CD4-positive, alpha-beta T cell treated with Interleukin-21 for 1 hour (primary cell): ENCODE results near the gene HNRNPD.
"Not testable (repeated sequence)": the region's sequence is repeated elsewhere in the genome, so short reads cannot be mapped to it uniquely, and the experiment has no call there.

Experiments used
- DNase-seq: peaks from one replicate; pipeline ENCODE4 v3.0.0-alpha.2; 2020

HNRNPD gene

GRCh38 chr4:82372517-82373485, 990 bp downstream of the HNRNPD start:
- DNase-seq = peak; percentile 77

GRCh38 chr4:82371497-82371896, 2.3 kb downstream of the HNRNPD start:
- DNase-seq = peak; percentile 19

- DNase-seq = peak; percentile 20
Observed at GRCh38 chr4:82367438-82368097, 6.2 kb downstream of the HNRNPD start.

- DNase-seq = not testable (repeated sequence)
Observed at GRCh38 chr4:82366431-82366830, 7.4 kb downstream of the HNRNPD start.

- no peak for DNase-seq
Observed at GRCh38 chr4:82363896-82364487, 9.8 kb downstream of the HNRNPD start.

GRCh38 chr4:82362565-82362964, 11.2 kb downstream of the HNRNPD start:
- DNase-seq = no peak

- peak; percentile 58 for DNase-seq
Observed at GRCh38 chr4:82360298-82361177, 13.3 kb downstream of the HNRNPD start.

GRCh38 chr4:82358847-82359246, 14.9 kb downstream of the HNRNPD start:
- no peak for DNase-seq

- DNase-seq = no peak
Observed at GRCh38 chr4:82357640-82358039, 16.2 kb downstream of the HNRNPD start.

GRCh38 chr4:82354788-82355187, 19.0 kb downstream of the HNRNPD start:
- no peak for DNase-seq

- no peak for DNase-seq
Observed at GRCh38 chr4:82352825-82353366, 20.9 kb downstream of the HNRNPD start.

DNA sequence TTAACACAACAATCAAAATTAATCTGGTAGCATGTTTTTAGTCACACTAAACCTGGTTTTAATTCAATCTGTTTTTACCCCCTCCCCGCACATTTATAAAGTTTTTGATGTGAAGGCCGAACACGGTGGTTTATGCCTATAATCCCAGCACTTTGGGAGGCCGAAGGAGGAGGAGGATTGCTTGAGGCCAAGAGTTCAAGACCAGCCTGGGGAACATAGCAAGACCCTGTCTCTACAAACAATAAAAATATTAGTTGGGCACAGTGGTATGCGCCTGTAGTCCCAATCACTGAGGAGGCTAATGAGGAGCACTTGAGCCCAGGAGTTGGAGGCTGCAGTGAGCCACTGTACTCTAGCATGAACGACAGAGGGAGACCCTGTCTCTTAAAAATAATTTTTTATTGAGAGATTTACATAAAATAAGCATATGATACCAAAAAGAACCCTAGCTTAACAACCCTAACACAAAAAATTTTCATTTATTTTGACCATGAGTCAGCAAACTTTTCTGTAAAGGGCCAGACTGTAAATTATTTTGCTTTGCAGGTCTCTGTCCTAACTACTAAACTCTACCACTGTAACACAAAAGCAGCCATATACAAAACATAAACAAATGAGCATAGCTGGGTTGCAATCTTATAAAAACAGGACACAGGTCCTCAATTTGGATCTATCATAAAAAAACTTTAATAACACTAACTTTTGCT, 21.5 kb downstream of the HNRNPD start:
- DNase-seq = no peak

DNA sequence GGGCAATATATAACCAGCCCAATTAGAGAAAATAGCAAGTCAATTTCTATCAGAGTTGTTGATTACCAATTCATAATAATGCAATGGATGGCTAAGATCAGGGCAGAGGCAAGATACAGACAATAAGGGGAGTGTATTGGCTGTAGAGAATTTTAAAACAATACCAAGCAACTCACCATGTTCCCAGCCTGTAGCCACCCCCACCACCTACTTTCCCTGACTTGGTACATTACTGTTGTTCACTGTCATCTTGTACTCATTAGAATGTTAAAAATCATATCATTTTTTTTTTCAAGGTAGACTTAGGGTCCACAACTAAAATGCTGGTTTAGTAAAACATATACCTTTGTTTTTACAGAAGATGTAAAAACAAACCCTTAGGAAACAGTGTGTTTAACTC, 27.7 kb downstream of the HNRNPD start:
- DNase-seq = no peak

GRCh38 chr4:82335043-82335442, 38.7 kb downstream of the HNRNPD start:
- DNase-seq = no peak

DNA sequence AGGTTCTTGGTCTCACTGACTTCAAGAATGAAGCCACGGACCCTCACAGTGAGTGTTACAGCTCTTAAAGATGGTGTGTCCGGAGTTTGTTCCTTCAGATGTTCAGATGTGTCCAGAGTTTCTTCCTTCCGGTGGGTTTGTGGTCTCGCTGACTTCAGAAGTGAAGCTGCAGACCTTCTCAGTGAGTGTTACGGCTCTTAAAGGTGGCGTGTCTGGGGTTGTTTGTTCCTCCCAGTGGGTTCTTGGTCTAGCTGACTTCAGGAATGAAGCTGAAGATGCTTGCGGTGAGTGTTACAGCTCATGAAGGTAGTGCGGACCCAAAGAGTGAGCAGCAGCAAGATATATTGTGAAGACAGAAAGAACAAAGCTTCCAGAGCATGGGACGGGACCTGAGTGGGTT, 40.1 kb downstream of the HNRNPD start:
- DNase-seq = not testable (repeated sequence)

- no peak for DNase-seq
Observed at GRCh38 chr4:82331814-82332213, 42.0 kb downstream of the HNRNPD start.

GRCh38 chr4:82320351-82320750, 53.4 kb downstream of the HNRNPD start:
- no peak for DNase-seq

GRCh38 chr4:82303063-82303462, 70.7 kb downstream of the HNRNPD start:
- not testable (repeated sequence) for DNase-seq
